DND-41 (cell line): ENCODE results near the gene PPP1R36.

ENCODE experiments used
- EZH2 ChIP-seq: IDR thresholded peaks from 3 replicates; pipeline ENCODE4 v1.6.1; 2012; ENCODE audit warnings: borderline replicate concordance, low read depth, mild to moderate bottlenecking, moderate library complexity, low read length, inconsistent platforms; ENCODE audit not compliant: severe bottlenecking
- TF ChIP-seq, protein P1 (sequence below): IDR thresholded peaks from 2 replicates; pipeline ENCODE4 v1.5.1; 2012; ENCODE audit warnings: borderline replicate concordance, low read length, moderate library complexity, mild to moderate bottlenecking; ENCODE audit not compliant: poor library complexity, severe bottlenecking; ENCODE audit errors: extremely low read depth

DNA sequence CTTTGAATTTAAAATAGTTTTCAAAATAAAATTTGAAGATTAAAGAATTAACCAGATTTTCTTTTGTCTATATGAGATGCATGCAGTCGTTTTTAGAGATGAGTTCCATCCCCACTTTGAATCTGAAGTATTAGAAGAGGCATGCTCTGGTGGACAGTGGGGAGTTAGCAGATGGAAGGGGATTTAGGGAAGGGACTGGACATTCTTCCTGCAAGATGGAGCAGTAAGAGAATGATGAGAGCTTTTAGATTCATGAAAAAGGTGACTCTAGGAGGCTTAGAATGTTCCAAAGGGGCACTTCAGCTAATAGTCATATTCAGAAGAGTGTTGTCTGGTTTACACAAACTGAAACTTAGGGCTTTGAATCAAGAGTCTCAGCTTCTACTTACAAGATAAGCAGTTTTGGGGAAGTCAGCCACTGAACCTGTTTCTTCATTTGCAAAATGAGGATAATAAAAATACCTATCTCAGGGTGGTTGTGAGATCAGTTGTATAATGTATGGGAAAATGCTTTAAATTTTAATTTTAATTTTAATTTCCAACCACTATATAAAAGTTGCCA lies 41.5 kb upstream of the PPP1R36 start:
- TF ChIP-seq, protein P1, sequence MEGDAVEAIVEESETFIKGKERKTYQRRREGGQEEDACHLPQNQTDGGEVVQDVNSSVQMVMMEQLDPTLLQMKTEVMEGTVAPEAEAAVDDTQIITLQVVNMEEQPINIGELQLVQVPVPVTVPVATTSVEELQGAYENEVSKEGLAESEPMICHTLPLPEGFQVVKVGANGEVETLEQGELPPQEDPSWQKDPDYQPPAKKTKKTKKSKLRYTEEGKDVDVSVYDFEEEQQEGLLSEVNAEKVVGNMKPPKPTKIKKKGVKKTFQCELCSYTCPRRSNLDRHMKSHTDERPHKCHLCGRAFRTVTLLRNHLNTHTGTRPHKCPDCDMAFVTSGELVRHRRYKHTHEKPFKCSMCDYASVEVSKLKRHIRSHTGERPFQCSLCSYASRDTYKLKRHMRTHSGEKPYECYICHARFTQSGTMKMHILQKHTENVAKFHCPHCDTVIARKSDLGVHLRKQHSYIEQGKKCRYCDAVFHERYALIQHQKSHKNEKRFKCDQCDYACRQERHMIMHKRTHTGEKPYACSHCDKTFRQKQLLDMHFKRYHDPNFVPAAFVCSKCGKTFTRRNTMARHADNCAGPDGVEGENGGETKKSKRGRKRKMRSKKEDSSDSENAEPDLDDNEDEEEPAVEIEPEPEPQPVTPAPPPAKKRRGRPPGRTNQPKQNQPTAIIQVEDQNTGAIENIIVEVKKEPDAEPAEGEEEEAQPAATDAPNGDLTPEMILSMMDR = no peak
- no peak for TF ChIP-seq EZH2
